Endometrium (tissue), 2 donors: ENCODE results near the gene CFAP92.

ENCODE experiments used
- FAIRE-seq: peaks from 2 replicates; lab custom pipeline; 2012; peaks lifted over from hg19 to GRCh38; lab: Jason Lieb, UNC
- donor health status: control.
- donor health status: control.

CFAP92 gene, protein sequence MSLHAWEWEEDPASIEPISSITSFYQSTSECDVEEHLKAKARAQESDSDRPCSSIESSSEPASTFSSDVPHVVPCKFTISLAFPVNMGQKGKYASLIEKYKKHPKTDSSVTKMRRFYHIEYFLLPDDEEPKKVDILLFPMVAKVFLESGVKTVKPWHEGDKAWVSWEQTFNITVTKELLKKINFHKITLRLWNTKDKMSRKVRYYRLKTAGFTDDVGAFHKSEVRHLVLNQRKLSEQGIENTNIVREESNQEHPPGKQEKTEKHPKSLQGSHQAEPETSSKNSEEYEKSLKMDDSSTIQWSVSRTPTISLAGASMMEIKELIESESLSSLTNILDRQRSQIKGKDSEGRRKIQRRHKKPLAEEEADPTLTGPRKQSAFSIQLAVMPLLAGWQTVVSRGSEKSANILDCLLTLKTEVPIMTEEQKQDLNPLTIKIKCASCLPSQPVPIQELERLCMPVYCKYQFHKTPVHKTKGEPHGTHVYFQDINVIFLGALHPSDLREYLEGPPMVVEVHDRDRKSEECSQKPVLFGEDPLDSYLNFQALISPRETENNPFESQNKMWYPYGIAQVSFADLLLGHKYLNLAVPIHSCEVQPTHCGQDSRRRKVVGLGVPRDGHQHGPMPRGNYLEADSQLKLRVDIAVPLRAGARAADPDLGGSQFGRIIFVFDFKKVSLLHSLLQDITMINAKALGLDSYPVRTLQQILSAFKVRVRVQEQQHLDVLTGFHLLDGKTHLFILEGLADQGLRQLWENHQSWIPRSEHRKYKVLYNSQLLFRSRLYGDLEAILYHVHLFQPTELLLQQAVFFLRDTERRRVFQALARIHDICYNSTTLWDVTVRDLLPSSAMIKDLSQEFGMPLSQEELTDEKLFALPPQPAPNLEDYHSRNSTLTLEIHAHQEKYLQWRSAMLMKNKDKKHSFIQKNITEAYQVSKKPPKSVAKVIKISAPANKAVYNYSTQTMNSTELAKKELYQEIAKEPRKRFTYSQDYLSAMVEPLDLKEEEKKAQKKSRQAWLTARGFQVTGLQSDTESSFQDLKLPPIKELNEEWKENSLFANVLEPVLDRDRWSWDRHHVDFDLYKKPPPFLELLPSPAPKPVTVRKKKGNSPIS

DNA sequence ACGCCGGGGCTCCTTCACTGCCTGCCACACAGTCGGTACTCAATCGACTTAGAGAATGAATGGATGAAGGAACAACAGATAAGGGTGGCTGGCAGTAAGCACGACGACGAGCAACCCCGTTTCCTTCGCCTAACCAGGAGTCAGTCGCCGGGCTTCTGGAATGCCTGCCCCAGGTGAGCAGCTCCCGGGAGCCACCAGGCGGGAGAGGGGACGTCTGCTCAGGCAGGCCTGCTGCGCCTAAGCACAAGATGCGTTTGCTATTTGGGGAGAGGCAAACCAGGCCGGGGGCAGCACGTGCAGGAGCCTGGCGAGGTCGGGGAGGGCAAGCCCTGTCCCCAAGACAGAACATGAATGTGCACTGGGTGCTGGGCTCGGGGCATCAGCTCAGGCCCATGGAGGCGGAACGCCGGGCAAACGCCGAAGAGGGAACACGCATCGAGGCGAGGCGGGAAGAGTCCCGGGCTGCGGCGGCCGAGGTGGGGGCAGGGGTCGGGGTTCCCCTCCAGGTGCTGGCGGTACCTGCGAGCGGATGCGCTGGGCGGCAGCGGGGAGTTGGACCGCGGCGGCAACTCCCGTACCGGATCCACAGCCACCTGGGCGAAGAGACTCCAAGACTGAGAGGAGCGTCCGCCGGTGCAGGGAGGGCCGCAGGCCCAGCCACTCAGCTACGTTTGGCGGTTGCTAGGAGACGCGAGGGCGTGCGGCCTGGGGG lies at the start of gene CFAP92:
TSS of gene CFAP92 (minus strand) at position 616 of the 712 bp plus-strand sequence. CDS start 772 bp downstream, outside the sequence.
- FAIRE-seq = no peak

DNA sequence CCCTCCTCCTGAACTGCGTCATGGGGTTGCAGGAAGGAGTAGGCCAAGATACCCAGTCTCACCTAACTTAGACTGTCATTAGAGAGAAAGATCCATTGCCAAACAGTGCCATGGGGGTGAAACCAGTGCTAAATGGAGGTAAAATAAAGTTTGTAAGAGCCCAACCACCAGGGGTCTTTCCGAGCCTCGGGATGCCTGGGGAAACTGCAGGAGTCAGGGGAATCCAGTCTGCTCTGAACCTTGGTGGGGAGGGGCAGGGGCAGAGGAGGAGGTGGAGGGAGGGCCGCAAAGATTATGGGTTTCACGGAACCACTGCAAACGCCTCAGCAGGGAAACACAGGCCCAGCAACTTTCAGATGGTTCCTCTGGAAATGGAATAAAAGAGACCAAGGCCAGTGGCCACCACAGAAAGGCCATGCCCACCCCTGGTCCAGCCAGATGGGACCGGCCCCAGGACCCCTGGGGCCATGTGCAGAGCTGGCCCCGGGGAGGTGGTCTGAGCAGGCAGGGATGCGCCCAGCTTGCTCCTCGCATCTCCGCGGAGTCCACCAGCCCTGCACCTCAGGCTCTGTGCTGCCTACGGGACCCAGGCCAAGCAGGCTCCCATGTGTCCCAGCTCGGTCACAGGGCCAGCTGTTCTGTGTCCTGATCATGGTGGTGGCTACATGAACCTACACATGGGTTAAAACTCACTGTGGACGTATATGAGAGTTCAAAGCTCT lies 46.9 kb upstream of the CFAP92 start:
- FAIRE-seq = no peak

DNA sequence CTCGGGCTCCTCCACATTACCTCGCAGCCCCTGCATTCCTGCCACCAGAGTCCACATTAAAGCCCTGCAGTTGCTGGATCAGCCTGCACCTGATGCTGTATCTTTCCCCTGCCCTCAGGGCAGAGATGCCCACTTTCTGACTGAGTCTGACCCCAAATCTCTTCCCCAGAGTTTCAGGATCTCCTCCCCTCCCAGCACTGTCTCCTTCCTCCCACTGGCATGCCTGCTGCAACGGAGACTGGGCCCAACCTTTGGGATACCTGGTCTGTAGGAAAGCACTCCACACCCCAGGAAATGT lies 46.1 kb upstream of the CFAP92 start:
- no peak for FAIRE-seq

DNA sequence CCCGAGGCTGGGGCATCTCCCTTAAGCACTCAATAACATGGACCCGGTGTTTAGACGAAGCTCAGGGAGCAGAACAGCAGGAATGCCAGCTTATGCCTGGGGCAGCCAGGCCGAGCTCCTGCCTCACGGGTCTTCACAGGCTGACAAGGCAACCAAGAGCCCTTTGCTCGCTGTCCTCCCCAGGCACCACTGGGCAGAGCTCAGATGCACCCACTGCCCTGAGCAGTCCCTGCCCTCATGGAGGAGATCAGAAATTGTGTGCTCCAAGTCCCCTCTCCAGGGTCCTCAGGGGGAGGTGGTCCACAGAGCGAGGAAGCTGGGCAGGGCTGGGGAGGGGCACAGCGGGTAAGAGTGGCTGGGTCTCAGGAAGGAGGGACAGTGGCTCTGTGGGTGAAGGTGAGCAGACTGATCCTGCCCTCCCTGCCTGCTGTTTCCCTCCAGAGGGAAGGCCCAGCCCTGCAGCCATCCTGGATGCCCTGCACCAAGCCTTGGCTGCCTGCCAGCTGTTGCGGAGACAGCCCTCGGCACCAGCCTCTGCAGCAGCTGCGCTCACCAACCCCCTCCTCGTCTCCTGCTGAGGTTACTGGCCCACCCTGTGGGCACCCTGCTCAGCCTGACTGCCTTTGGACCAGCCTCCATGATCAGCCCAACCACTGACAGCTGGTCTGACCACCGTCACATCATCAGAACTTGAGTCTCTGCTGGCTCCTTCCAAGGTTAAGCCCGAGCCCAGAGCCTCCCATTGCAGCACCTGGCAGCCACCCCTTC lies 45.6 kb upstream of the CFAP92 start:
- FAIRE-seq = no peak

DNA sequence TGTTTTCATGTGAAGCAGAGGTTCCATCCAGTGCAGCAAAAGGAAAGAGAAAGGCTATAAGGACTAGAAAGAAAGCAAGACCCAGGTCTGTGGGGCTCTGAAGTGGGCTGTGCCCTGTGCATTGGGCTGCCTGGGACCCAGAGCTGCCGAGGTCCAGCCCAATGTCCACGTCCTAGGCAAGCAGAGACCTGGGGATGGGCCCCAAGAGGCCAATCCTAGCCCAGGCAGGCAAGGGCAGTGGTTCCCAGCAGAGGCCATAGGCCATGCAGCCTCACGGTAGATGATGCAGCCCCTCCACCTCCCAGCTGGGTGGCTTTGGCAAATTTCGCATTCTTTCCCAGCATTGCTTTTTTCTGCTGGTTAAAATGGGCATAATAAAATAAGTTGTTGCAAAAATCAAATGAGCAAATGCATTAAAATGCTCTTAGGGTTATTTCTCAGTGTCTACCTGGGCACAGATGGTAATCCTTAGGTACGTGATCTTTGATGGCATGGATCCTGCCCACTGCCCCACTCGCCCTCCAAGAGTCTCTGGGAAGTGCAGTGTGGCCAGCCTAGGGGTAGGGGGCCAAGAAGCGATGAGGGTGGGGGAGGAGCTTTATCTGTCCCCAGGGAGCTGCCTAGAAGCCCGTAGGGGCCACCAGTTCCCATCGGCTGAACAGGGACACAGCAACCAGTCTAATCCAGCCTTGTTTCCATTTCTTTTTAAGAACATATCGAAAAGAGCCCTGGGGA lies 44.4 kb upstream of the CFAP92 start:
- FAIRE-seq = no peak

DNA sequence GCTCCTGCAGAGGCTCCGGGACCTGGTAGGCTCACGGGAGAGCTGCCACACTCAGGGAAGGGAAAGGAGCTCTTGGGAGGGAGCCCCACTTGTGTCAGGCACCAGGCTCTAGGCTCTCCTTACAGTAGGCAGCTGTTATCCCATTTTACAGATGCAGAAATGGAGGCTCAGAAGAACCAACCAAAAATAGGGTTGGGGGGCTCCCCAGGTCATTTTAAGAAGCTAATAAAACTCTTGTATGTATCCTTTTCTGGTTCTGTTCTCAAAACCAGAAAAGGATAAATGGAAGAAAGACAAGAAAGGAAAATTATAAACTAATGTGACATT lies 43.2 kb upstream of the CFAP92 start:
- no peak for FAIRE-seq

DNA sequence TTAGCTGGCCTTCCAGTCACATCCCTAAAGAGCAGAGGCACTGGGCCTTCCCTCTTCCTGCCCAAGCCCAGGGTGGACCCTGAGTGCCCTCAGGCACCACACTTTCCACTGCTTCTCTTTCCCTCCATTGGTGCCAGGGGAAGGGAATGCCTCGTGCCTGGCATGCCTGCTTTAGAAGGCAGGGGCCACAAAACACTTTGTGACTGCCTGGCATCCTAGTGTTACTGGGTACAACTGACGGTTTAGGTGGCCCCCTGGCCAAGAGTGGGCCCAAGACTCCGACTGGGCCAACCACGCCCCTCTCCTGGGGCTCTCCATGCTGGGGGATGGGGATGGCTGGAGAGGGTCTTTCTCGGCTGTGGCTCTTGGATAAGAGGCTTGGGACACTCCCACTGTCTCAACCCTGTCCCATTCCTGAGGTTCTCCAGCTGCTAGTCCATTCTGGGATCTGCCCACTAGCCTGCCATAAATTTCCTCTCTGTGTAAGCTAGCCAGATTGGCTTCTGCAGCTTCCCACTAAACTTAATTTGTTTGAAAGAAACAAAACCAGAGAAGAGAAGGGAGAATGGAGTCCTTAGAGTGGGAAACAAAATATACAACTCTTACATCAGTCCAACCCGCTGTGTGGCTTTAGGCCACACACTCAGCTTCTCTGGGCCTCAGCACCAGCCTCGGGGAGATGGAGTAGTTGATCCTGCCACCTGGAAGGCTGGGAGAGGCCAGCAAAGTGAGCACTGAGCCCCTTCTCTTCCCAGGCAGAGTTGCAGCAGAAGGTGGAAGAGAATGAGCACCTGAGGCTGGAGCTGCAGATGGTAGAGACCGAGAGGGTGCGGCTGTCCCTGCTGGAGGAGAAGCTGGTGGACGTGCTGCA lies 42.6 kb upstream of the CFAP92 start:
- no peak for FAIRE-seq

DNA sequence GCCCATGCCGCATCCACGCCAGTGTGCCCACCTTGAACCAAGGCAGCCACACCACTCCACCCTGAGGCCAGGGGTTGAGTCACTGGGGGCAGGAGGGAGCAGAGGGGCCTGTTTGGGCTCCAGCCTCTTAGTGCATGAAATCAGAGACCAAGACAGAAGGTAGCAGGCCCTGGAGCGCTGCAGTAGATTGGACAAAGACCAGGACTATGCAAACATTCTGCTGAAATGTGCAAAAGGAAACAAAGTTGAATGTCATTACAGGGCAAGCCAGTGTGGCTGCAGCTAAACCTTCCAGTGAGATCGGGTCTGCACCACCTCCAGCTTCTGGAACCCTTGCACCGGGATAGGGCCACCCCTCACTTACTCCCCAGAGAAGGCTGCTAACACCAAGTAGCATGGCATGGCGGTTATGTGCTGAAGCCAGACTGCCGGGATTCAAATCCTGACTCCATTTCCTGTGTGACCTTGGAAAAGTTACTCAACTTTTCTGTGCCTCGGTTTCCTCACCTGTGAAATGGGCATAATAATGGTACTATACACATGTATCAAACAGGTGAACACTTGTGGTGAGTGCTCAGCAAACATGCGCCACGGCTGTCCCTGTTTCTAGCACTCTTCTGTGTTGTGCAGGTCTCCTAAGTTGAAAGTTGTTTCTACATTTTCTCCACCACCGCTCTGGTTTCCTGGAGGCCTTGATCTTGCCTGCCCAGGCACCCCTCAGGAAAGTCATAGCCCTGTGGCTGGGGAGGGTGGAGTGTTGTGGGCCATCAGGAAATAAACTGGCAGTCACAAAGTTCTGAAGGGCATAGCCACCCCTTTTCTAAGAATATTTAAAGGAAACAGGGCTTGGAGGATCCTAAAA lies 41.7 kb upstream of the CFAP92 start:
- no peak for FAIRE-seq

DNA sequence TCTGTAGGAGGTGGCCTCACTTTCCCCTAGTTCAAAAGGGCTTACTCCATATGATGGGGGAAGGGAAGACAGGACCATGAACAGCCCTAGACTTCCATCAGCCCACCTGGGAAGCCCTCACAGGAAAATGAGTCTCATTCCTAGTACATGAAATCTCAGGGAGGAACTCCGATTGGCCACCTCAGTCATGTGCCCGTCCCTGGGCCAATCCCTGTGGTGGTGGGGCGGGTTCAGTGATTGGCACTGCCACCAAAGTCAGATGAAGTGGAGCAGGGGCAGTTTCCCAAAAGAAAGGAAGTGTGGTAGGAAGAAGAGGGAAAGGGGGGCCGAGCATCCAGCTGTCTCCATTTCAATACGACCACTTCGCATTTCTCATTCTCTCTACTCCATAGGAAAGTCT lies 40.8 kb upstream of the CFAP92 start:
- no peak for FAIRE-seq

DNA sequence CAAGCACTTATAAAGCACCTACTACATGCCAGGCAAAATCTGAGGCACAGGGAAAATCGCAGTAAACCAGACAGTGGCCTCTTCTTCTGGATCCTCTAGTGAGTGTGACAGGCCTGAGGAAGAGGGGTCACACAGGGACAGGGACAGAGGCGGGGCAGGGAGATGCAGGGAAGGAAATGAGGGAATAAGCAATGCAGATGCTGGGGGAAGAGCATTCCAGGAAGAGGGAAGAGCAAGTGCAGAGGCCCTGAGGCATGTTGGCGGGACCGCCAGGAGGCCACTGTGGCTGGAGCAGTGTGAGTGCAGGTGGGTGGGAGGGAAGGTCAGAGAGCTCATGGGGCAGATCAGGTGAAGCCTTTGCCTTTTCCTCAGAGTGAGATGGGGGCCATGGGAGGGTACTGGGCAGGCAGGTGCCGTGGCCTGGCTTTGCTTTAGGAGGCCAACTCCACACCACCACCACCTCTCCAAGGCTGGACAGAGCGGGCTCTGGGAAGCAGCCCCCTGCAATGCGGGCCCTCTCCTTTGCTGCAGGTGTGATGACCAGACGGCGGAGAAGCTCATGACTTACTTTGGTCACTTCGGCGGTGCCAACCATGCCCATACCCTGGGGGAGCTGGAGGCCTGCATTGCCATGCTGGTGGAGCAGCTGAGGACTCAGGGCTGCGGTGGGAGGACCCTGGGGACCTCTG lies 39.9 kb upstream of the CFAP92 start:
- no peak for FAIRE-seq

DNA sequence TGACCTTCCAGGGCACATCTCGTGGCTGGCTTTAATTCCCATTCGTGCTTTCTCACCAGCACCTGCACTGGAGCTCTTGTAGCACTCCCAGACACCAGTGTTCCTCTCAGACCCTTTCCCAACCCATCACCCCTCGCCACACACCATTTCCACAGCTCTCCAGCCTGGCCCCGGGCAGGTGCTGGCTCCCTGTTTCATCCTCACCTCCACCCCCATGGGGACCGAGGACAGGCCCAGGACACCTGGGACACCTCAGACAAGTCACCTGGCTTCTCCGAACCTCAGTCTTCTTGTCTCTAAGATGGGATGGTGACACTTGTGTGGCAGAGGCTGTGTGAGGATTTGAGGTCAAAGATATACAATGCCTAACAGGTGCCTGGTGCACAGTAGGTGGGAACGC lies 39.3 kb upstream of the CFAP92 start:
- no peak for FAIRE-seq

DNA sequence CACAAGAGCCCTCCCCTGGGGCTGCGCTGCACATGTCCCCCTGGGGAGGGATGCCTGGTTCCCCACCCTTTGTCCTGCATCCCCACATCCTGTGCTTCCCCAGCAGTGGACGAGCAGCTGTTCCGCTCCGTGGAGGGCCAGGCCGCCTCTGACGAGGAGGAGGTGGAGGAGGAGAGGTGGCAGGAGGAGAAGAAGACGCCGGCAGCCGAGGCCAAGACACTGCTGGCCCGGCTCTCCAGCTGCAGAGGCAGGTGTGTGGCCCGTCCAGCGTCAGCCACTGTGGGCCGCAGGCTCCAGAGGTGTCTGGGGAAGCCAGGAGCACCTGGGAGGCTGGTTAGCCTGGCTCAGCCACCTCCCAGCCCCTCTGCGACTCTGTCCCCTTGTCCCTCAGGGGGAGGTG lies 38.8 kb upstream of the CFAP92 start:
- FAIRE-seq = no peak

DNA sequence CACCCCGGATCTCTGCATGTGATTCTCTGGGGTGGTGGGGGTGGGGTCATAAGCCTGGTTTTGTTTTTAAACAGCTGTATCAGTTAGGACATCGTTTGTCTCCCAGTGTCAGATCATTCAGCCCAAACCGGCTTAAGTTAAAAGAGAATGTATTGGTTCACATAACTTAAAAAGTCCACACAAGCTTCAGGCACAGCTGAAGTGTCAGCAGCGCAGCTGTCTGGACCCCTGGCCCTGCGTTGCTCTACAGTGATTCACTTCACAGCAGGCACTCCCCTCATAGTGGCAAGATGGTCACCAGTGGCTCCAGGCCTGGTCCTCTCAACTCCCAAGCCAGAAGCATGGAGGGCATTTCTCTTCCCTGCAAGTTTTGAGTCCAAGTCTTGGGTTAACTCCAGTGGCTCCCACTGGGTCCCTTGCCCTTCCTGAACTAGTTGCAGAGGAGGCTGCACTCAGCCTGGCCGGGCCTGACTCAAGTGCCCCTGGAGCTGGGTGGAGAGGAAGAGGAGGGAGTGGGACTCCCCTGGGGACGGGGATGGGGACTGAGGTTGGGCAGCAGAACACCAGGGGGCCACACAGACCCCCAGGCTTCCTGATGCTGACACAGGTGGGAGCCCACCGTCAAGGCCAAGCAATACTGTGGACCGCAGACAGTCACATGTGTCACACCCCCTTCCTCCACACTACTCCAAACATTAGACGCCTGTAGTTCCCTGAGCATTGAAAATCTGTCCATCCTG lies 37.8 kb upstream of the CFAP92 start:
- no peak for FAIRE-seq

DNA sequence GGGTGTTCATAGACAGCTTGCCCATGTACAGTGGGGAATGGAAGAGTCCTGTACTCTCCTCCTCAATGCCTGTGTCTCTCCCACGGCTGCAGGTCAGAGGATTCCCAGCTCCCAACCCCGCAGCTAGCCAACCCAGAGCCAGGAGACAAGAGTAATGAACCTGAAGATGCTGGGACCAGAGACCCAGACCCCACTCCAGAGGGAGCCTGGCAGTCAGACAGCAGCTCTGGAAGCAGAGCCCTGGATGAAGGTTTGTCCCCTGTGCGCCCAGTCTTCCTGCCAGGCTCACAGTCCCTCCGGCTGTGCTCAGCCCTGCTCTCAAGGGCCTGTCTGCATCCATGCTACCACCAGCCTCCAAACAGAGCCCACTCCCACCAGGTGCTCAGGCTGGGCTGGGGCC lies 36.7 kb upstream of the CFAP92 start:
- no peak for FAIRE-seq

DNA sequence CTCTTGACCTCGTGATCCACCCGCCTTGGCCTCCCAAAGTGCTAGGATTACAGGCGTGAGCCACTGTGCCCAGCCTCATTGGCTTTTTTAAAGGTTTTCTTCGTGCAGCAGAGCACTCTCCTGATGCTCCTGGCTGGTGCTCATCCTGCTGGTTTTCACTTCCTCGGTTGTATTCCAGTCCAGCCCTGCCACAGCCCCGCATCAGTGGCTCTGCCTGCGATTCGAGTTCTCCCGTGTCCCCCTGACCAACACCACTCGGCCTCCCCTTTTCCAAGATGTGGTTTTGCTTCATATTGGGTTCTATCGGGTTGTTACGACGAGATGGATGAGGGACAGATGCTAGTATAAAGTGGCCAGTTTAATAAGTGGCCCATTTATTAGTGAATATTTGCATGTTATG lies 35.0 kb upstream of the CFAP92 start:
- FAIRE-seq = no peak

DNA sequence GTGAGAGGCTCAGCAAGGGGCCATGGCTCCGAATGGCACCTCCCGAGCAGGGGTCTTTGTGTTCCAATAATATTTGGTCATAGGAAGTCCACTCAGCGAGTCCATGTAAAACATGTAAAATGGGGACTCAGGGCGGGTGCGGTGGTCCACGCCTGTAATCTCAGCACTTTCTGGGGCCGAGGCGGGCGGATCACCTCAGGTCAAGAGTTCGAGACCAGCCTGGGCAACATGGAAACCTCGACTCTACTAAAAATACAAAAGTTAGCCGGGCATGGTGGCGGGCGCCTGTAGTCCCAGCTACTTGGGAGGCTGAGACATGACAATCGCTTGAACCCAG lies 33.6 kb upstream of the CFAP92 start:
- no peak for FAIRE-seq
